Measurements from ENCODE around the gene CTNNBIP1. TPM values are rescaled to one million over a fixed set of nuclear protein-coding genes. Genes with fewer than 3 reads are reported as not detected.

Gene CTNNBIP1
- total RNA-seq, 1 experiment from 2014 or later: 31.3 TPM

- BruUV-seq (replicated peaks): no TSS peak
- ChIA-PET CTCF (no interaction called here), RAD21 (ENCODE audit: low non-redundant PET in 1 of 2, low total read pairs in 2 of 2, uncharacterized antibody in 2 of 2, unreplicated experiment in 2 of 2) (no interaction called here), POLR2A (no interaction called here)
- Histone ChIP-seq H3K4me3 (replicated peaks in 1 of 2; ENCODE audit: low read depth in 1 of 2, low read length in 2 of 2) (no peak overlapping the region), H3K4me1 (ENCODE audit: control insufficient read depth in 1 of 2, insufficient read depth in 2 of 2, low read length in 2 of 2) (peaks cover 10 to 26% of the 10 kb centered on the region in 2 experiments), H2AFZ (ENCODE audit: low read depth, low read length, poor library complexity, severe bottlenecking) (no peak overlapping the region), H3K27ac (ENCODE audit: low read depth, low read length) (no peak overlapping the region), H3K9me3 (ENCODE audit: control insufficient read depth in 1 of 2, insufficient read depth in 1 of 2, low read depth in 1 of 2, low read length in 2 of 2) (no peaks in the 10 kb centered on the region), H3K4me2 (ENCODE audit: low read length) (no peak overlapping the region), H4K20me1 (ENCODE audit: insufficient read depth) (no peaks in the 10 kb centered on the region), H3K36me3 (ENCODE audit: control insufficient read depth in 1 of 2, insufficient read depth in 2 of 2, low read length in 2 of 2) (no peaks in the 10 kb centered on the region), H3K9ac (ENCODE audit: low read length) (no peak overlapping the region), H3K9me2 (ENCODE audit: insufficient read depth) (no peaks in the 10 kb centered on the region), H3K27me3 (ENCODE audit: insufficient read depth, low read length) (no peaks in the 10 kb centered on the region), H3K79me2 (ENCODE audit: insufficient read depth, low read length) (peaks cover 7% of the 10 kb centered on the region; the same call in 1 of the 2 replicates)
- intact Hi-C loops (cut with micrococcal nuclease): no loop called here
- no peak for DNase-seq (ENCODE audit: low read depth, low spot score)
- no peak for TF ChIP-seq CEBPB (IDR thresholded peaks at IDR 0.05; ENCODE audit: low read depth)
- ATAC-seq: no peak
Observed at GRCh38 chr1:9907441-9907840, 2.6 kb downstream of the CTNNBIP1 start.

- POLR2A ChIA-PET: no interaction called here
- Histone ChIP-seq H3K4me1 (ENCODE audit: control insufficient read depth in 1 of 2, insufficient read depth in 2 of 2, low read length in 2 of 2) (peaks cover 10 to 31% of the 10 kb centered on the region in 2 experiments), H3K9me2 (ENCODE audit: insufficient read depth) (no peaks in the 10 kb centered on the region), H2AFZ (ENCODE audit: low read depth, low read length, poor library complexity, severe bottlenecking) (no peak overlapping the region), H3K4me3 (replicated peaks in 1 of 2; ENCODE audit: low read depth in 1 of 2, low read length in 2 of 2) (no peak overlapping the region), H3K9me3 (ENCODE audit: control insufficient read depth in 1 of 2, insufficient read depth in 1 of 2, low read depth in 1 of 2, low read length in 2 of 2) (no peaks in the 10 kb centered on the region), H3K27ac (ENCODE audit: low read depth, low read length) (no peak overlapping the region), H3K27me3 (ENCODE audit: insufficient read depth, low read length) (no peaks in the 10 kb centered on the region), H4K20me1 (ENCODE audit: insufficient read depth) (no peaks in the 10 kb centered on the region), H3K79me2 (ENCODE audit: insufficient read depth, low read length) (peaks cover 7% of the 10 kb centered on the region; the same call in 1 of the 2 replicates), H3K4me2 (ENCODE audit: low read length) (no peak overlapping the region), H3K36me3 (ENCODE audit: control insufficient read depth in 1 of 2, insufficient read depth in 2 of 2, low read length in 2 of 2) (no peaks in the 10 kb centered on the region), H3K9ac (ENCODE audit: low read length) (no peak overlapping the region)
- DNase-seq (ENCODE audit: low read depth, low spot score) (no peak), ATAC-seq (no peak)
- CTCF ChIA-PET: no interaction called here
- TF ChIP-seq JUND (IDR thresholded peaks at IDR 0.05): no peak
- no peak for TF ChIP-seq FOSL1 (IDR thresholded peaks at IDR 0.05; ENCODE audit: low read depth)
- TF ChIP-seq ZBTB33 (IDR thresholded peaks at IDR 0.05; ENCODE audit: extremely low read depth, insufficient replicate concordance, low read length): no peak
- intact Hi-C loops (cut with micrococcal nuclease): no loop called here
- BruUV-seq (replicated peaks): no TSS peak
- RAD21 ChIA-PET (ENCODE audit: low non-redundant PET in 1 of 2, low total read pairs in 2 of 2, uncharacterized antibody in 2 of 2, unreplicated experiment in 2 of 2): no interaction called here
Observed at GRCh38 chr1:9906466-9906865, 3.6 kb downstream of the CTNNBIP1 start.

All from HCT116 (cell line).